HL-60 (cell line): Measurements from ENCODE around the gene TRDN.
A peak's percentile ranks its signal among the peaks of the same experiment; 100 is the strongest.
"Not testable (repeated sequence)": the region's sequence is repeated elsewhere in the genome, so short reads cannot be mapped to it uniquely, and the experiment has no call there.

ENCODE experiments used
- DNase-seq, 2 experiments: peaks; one replicate each; pipeline ENCODE4 v3.0.0-alpha.2; 2010 to 2020; ENCODE audit warnings: low read depth in 1 of 2, low spot score in 1 of 2
- H3K27ac ChIP-seq: fragments of 250-450 bp; sonication (Bioruptor Pico); replicated peaks from 2 replicates; pipeline ENCODE4 v1.5.1; 2020; ENCODE audit warnings: mild to moderate bottlenecking, moderate library complexity
- H3K27me3 ChIP-seq: fragments of 250-450 bp; sonication (Bioruptor Pico); 2 replicates; pipeline ENCODE4 v1.5.1; 2021; ENCODE audit warnings: mild to moderate bottlenecking, moderate library complexity; ENCODE audit not compliant: insufficient read depth, poor library complexity, severe bottlenecking
- H3K4me3 ChIP-seq: replicated peaks from 2 replicates; pipeline ENCODE4 v1.5.1; 2011; ENCODE audit warnings: mild to moderate bottlenecking, control low read depth, low read length; ENCODE audit not compliant: insufficient read depth
- CTCF ChIP-seq: IDR thresholded peaks from one replicate; pipeline ENCODE4 v1.5.1; 2011; ENCODE audit warnings: low read length, control low read depth, inconsistent platforms; ENCODE audit not compliant: insufficient read depth
- GABPA ChIP-seq: IDR thresholded peaks from 2 replicates; pipeline ENCODE4 v1.6.1; 2012; ENCODE audit warnings: low read depth
- POLR2AphosphoS5 ChIP-seq: IDR thresholded peaks from 2 replicates; pipeline ENCODE4 v1.6.1; 2012; ENCODE audit warnings: low read depth
- REST ChIP-seq: IDR thresholded peaks from 2 replicates; pipeline ENCODE4 v1.6.1; 2012; ENCODE audit warnings: low read depth; ENCODE audit not compliant: insufficient replicate concordance
- SPI1 ChIP-seq: IDR thresholded peaks from 2 replicates; pipeline ENCODE4 v1.6.1; 2012; ENCODE audit warnings: low read depth, mild to moderate bottlenecking, borderline replicate concordance

The TRDN gene

GRCh38 chr6:123497025-123497424 lies 139.7 kb downstream of the TRDN start:
- no peak overlapping the region for H3K4me3 ChIP-seq
- no peak for DNase-seq
- H3K27me3 ChIP-seq, result no peaks in the 10 kb centered on the region
- no peak overlapping the region for H3K27ac ChIP-seq
- TF ChIP-seq SPI1 (no peak), CTCF (no peak), GABPA (no peak), POLR2AphosphoS5 (no peak)

- Histone ChIP-seq H3K27me3 (no peaks in the 10 kb centered on the region), H3K4me3 (no peak overlapping the region), H3K27ac (no peak overlapping the region)
- peak in 1 of 2 experiments; percentile 10 for DNase-seq
- TF ChIP-seq POLR2AphosphoS5 (no peak), REST (no peak), GABPA (no peak), SPI1 (no peak), CTCF (no peak)
Measured at GRCh38 chr6:123489589-123489988, 147.2 kb downstream of the TRDN start.

GRCh38 chr6:123480986-123481385 lies 155.8 kb downstream of the TRDN start:
- TF ChIP-seq GABPA (no peak), REST (no peak), POLR2AphosphoS5 (no peak), CTCF (no peak), SPI1 (no peak)
- DNase-seq, result no peak
- H3K4me3 ChIP-seq, result no peak overlapping the region
- H3K27ac ChIP-seq, result no peak overlapping the region
- no peaks in the 10 kb centered on the region for H3K27me3 ChIP-seq

GRCh38 chr6:123472025-123472702 lies 164.6 kb downstream of the TRDN start:
- H3K4me3 ChIP-seq, H3K27ac ChIP-seq, H3K27me3 ChIP-seq, DNase-seq: not testable (repeated sequence)
